HG03103 (cell line): ENCODE results near the gene TTC3.

Source experiments
- ATAC-seq: cut with Tn5 transposase; IDR thresholded peaks from one replicate; pipeline ENCODE4 v1.9.1; 2021; ENCODE audit warnings: low read depth; ENCODE audit not compliant: unreplicated experiment

The TTC3 gene

GRCh38 chr21:37058261-37058660 lies 14.8 kb upstream of the TTC3 start:
- ATAC-seq: no peak

- no peak for ATAC-seq
Measured at GRCh38 chr21:37059181-37059580, 13.9 kb upstream of the TTC3 start.

GRCh38 chr21:37060296-37060695 lies 12.8 kb upstream of the TTC3 start:
- no peak for ATAC-seq

- ATAC-seq: no peak
Measured at GRCh38 chr21:37061926-37062592, 11.0 kb upstream of the TTC3 start.

GRCh38 chr21:37062593-37062935 lies 10.5 kb upstream of the TTC3 start:
- ATAC-seq: no peak

GRCh38 chr21:37063433-37063832 lies 9.6 kb upstream of the TTC3 start:
- no peak for ATAC-seq

GRCh38 chr21:37064841-37065240 lies 8.2 kb upstream of the TTC3 start:
- ATAC-seq: no peak

GRCh38 chr21:37065561-37066177 lies 7.4 kb upstream of the TTC3 start:
- ATAC-seq: no peak

GRCh38 chr21:37071561-37072273 lies 1.3 kb upstream of the TTC3 start:
- ATAC-seq: no peak

- peak; percentile 36 for ATAC-seq
Measured at GRCh38 chr21:37072274-37072987, 623 bp upstream of the TTC3 start.

GRCh38 chr21:37073417-37074196 lies 553 bp downstream of the TTC3 start:
- ATAC-seq: peak; percentile 24

GRCh38 chr21:37074197-37074510 lies 1.1 kb downstream of the TTC3 start:
- ATAC-seq: no peak

- no peak for ATAC-seq
Measured at GRCh38 chr21:37074546-37074945, 1.5 kb downstream of the TTC3 start.

- ATAC-seq: no peak
Measured at GRCh38 chr21:37075214-37075770, 2.2 kb downstream of the TTC3 start.

GRCh38 chr21:37076087-37076850 lies 3.2 kb downstream of the TTC3 start:
- ATAC-seq: no peak

GRCh38 chr21:37077403-37077802 lies 4.3 kb downstream of the TTC3 start:
- no peak for ATAC-seq

GRCh38 chr21:37079211-37079824 lies 6.3 kb downstream of the TTC3 start:
- no peak for ATAC-seq

- ATAC-seq: no peak
Measured at GRCh38 chr21:37082375-37082774, 9.3 kb downstream of the TTC3 start.

GRCh38 chr21:37082856-37083528 lies 9.9 kb downstream of the TTC3 start:
- no peak for ATAC-seq
